ENCODE measurements around the gene TTC21A. TPM values are rescaled to one million over a fixed set of nuclear protein-coding genes. Genes with fewer than 3 reads are reported as not detected.

Gene TTC21A
- total RNA-seq, 1 experiment from 2014 or later: 1.2 TPM

GRCh38 chr3:39079530-39079929, 27.9 kb upstream of the TTC21A start:
- Histone ChIP-seq H4K20me1 (ENCODE audit: low read length) (no peaks in the 10 kb centered on the region), H3K4me1 (ENCODE audit: insufficient read depth, low read length) (no peaks in the 10 kb centered on the region), H3K79me2 (ENCODE audit: low read length) (no peaks in the 10 kb centered on the region), H3K27ac (ENCODE audit: low read length) (no peak overlapping the region), H3F3A (ENCODE audit: low read length, unreplicated experiment) (no peaks in the 10 kb centered on the region), H3K27me3 (ENCODE audit: low read length) (no peaks in the 10 kb centered on the region), H3K36me3 (ENCODE audit: low read depth, low read length) (peaks cover 21% of the 10 kb centered on the region), H3K9me3 (ENCODE audit: low read length) (no peaks in the 10 kb centered on the region), H3K9ac (ENCODE audit: low read length) (no peak overlapping the region), H2AFZ (ENCODE audit: low read length) (no peak overlapping the region), H3K4me2 (ENCODE audit: low read length) (no peak overlapping the region), H3K9me2 (replicated peaks; ENCODE audit: low read length) (no peaks in the 10 kb centered on the region), H3K4me3 (ENCODE audit: low read length) (no peak overlapping the region)
- intact Hi-C loops (cut with micrococcal nuclease): no loop called here
- TF ChIP-seq EZH2 (IDR thresholded peaks at IDR 0.05; ENCODE audit: low read length, unreplicated experiment): no peak
- peak; percentile 48; the same call in 1 of the 2 replicates for TF ChIP-seq CTCF (conservative IDR thresholded peaks at IDR 0.05; ENCODE audit: low read depth, low read length)
- TF ChIP-seq EZH2phosphoT487 (IDR thresholded peaks at IDR 0.05; ENCODE audit: borderline replicate concordance, low read length): no peak
- POLR2A ChIA-PET (ENCODE audit: unreplicated experiment): no interaction called here
- ATAC-seq (no peak), DNase-seq (no peak)
- CTCF ChIA-PET: interaction anchor here (0.6 kb wide), 1 partner anchor 128 kb away, joined by 4 read pairs; no protein-coding TSS in a partner anchor
- no TSS peak for BruUV-seq (replicated peaks)

- Histone ChIP-seq H3K4me3 (ENCODE audit: low read length) (no peak overlapping the region), H3K4me1 (ENCODE audit: insufficient read depth, low read length) (no peaks in the 10 kb centered on the region), H3K79me2 (ENCODE audit: low read length) (no peaks in the 10 kb centered on the region), H3K9me3 (ENCODE audit: low read length) (no peaks in the 10 kb centered on the region), H2AFZ (ENCODE audit: low read length) (no peak overlapping the region), H4K20me1 (ENCODE audit: low read length) (no peaks in the 10 kb centered on the region), H3K9me2 (replicated peaks; ENCODE audit: low read length) (no peaks in the 10 kb centered on the region), H3K27me3 (ENCODE audit: low read length) (no peaks in the 10 kb centered on the region), H3F3A (ENCODE audit: low read length, unreplicated experiment) (no peaks in the 10 kb centered on the region), H3K27ac (ENCODE audit: low read length) (no peak overlapping the region), H3K36me3 (ENCODE audit: low read depth, low read length) (peaks cover 19% of the 10 kb centered on the region), H3K9ac (ENCODE audit: low read length) (no peak overlapping the region), H3K4me2 (ENCODE audit: low read length) (no peak overlapping the region)
- intact Hi-C loops (cut with micrococcal nuclease): no loop called here
- BruUV-seq (replicated peaks): no TSS peak
- ChIA-PET POLR2A (ENCODE audit: unreplicated experiment) (no interaction called here), CTCF (interaction anchor here (0.6 kb wide), 1 partner anchor 128 kb away, joined by 4 read pairs; no protein-coding TSS in a partner anchor)
- TF ChIP-seq EZH2phosphoT487 (IDR thresholded peaks at IDR 0.05; ENCODE audit: borderline replicate concordance, low read length) (no peak), CTCF (conservative IDR thresholded peaks at IDR 0.05; ENCODE audit: low read depth, low read length) (no peak), EZH2 (IDR thresholded peaks at IDR 0.05; ENCODE audit: low read length, unreplicated experiment) (no peak)
- no peak for DNase-seq
- ATAC-seq: no peak; the same call in 1 of the 2 replicates
Measured at GRCh38 chr3:39080026-39080425, 27.5 kb upstream of the TTC21A start.

GRCh38 chr3:39082666-39083313, 24.7 kb upstream of the TTC21A start:
- Histone ChIP-seq H3F3A (ENCODE audit: low read length, unreplicated experiment) (no peaks in the 10 kb centered on the region), H3K9ac (ENCODE audit: low read length) (no peak overlapping the region), H3K4me2 (ENCODE audit: low read length) (no peak overlapping the region), H3K79me2 (ENCODE audit: low read length) (no peaks in the 10 kb centered on the region), H3K27ac (ENCODE audit: low read length) (no peak overlapping the region), H2AFZ (ENCODE audit: low read length) (no peak overlapping the region), H3K9me3 (ENCODE audit: low read length) (no peaks in the 10 kb centered on the region), H3K4me1 (ENCODE audit: insufficient read depth, low read length) (no peaks in the 10 kb centered on the region), H3K4me3 (ENCODE audit: low read length) (no peak overlapping the region), H3K27me3 (ENCODE audit: low read length) (no peaks in the 10 kb centered on the region), H3K9me2 (replicated peaks; ENCODE audit: low read length) (no peaks in the 10 kb centered on the region), H4K20me1 (ENCODE audit: low read length) (no peaks in the 10 kb centered on the region), H3K36me3 (ENCODE audit: low read depth, low read length) (peaks cover 13% of the 10 kb centered on the region)
- TF ChIP-seq CTCF (conservative IDR thresholded peaks at IDR 0.05; ENCODE audit: low read depth, low read length) (no peak), EZH2phosphoT487 (IDR thresholded peaks at IDR 0.05; ENCODE audit: borderline replicate concordance, low read length) (no peak), EZH2 (IDR thresholded peaks at IDR 0.05; ENCODE audit: low read length, unreplicated experiment) (no peak)
- intact Hi-C loops (cut with micrococcal nuclease): no loop called here
- no TSS peak for BruUV-seq (replicated peaks)
- DNase-seq: no peak
- ChIA-PET POLR2A (ENCODE audit: unreplicated experiment) (no interaction called here), CTCF (no interaction called here)
- no peak for ATAC-seq
